Hindlimb muscle (tissue), 1 donor: Measurements from ENCODE around the gene KCNA10. TPM values are rescaled to one million over a fixed set of nuclear protein-coding genes. Genes with fewer than 3 reads are reported as not detected.

Experiments
- DNase-seq: peaks from one replicate; pipeline ENCODE4 v3.0.0-alpha.2; 2013
- polyA plus RNA-seq: library from polyadenylated mRNA; unstranded; fragments of 120-200 nt; gene quantifications from one replicate; pipeline ENCODE4 v1.2.1, GENCODE V29; 2013; ENCODE audit not compliant: insufficient read length

The KCNA10 gene
- polyA plus RNA-seq, 1 donor: 0.75 TPM

- DNase-seq: no peak
Measured at GRCh38 chr1:110477041-110477440, 41.9 kb downstream of the KCNA10 start.

GRCh38 chr1:110476028-110476765, 42.8 kb downstream of the KCNA10 start:
- no peak for DNase-seq

- no peak for DNase-seq
Measured at GRCh38 chr1:110475362-110476027, 43.5 kb downstream of the KCNA10 start.

GRCh38 chr1:110474444-110474843, 44.5 kb downstream of the KCNA10 start:
- no peak for DNase-seq

- DNase-seq: no peak
Measured at GRCh38 chr1:110472546-110472945, 46.4 kb downstream of the KCNA10 start.

- no peak for DNase-seq
Measured at GRCh38 chr1:110471131-110471530, 47.8 kb downstream of the KCNA10 start.

Other genes starting within 250 kb of the KCNA10 start
- gene RBM15, start 179.8 kb downstream of the KCNA10 start, polyA plus RNA-seq: 9.1 TPM
- 11.6 TPM for gene SLC16A4, start 128.1 kb downstream of the KCNA10 start, polyA plus RNA-seq
- 90.9 TPM for gene LAMTOR5, start 111.5 kb downstream of the KCNA10 start, polyA plus RNA-seq
- gene PROK1, start 68.0 kb downstream of the KCNA10 start, polyA plus RNA-seq: not detected
- 0.52 TPM for gene KCNA2, start 87.2 kb upstream of the KCNA10 start, polyA plus RNA-seq
- gene KCNA3, start 155.8 kb upstream of the KCNA10 start, polyA plus RNA-seq: 0.18 TPM